Esophagus mucosa (tissue), 1 donor: ENCODE measurements around the gene SPON2. TPM values are rescaled to one million over a fixed set of nuclear protein-coding genes. Genes with fewer than 3 reads are reported as not detected.
A peak's percentile ranks its signal among the peaks of the same experiment; 100 is the strongest.

ENCODE experiments used
- ATAC-seq: fragments of 200-7000 bp; cut with Tn5 transposase; one replicate; pipeline ENCODE4 v1.9.1; 2020
- total RNA-seq: library from RNA; stranded (reverse); gene quantifications from one replicate; pipeline ENCODE4 v1.2.4, GENCODE V29; 2023
- donor health status: DM: yes; HTN: yes; CAD: no.

Gene SPON2
- 9.4 TPM for total RNA-seq

- ATAC-seq: peak; percentile 12
These were observed at the start of gene SPON2 for GRCh38 chr4:1172228-1172851. TSS of gene SPON2 (minus strand) at chr4:1172583.

DNA sequence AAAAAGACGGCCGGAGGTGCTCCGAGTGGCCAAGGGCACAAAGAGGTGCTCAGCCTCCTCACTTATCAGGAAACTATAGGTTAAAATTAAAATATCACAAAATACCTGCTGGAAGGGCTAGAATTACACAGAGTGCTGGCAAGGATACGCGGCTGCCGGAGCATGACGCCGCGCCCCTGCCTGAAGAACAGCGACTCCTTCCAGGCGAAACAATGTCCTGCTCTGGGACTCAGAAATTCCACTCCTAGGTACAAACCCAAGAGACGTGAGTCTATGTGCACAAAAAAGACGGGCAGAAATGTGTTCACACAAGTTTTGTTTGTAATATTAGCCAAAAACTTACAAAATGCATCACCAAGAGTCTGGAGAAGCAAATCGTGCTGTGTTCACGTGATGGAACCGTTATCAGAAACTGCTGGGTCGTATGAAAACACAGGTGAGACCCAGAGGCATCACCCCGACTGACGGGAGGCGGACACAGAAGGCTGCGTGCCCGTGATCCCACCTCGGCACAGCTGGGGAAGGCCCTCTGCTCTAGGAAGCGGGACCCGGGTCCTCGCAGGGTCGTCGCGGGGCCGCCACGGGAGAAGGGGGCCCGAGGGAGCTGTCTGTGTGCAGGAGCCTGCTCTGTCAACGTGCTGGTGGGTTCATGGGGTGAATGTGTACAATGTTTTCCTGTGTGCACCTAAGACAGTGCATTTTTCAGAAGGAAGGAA lies 48.9 kb upstream of the SPON2 start:
- ATAC-seq: no peak

DNA sequence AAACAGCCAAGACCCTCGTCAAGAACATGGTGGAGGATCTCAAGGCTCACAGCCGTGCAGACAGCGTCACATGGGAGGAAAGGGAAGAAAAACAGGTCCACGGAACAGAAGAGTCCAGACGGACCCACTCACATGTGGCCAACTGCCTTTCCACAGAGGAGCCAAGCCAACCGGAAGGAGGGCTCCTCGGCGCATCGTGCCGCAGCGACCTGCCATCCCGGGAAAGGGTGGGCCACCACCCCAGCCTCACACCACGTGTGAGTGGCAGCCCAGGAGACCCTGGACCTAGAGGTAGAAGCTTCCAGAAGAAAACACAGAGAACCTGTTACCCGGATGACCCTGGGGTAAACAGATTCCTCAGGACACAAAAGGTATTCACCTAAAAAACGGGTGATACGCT lies 48.2 kb upstream of the SPON2 start:
- ATAC-seq: no peak

DNA sequence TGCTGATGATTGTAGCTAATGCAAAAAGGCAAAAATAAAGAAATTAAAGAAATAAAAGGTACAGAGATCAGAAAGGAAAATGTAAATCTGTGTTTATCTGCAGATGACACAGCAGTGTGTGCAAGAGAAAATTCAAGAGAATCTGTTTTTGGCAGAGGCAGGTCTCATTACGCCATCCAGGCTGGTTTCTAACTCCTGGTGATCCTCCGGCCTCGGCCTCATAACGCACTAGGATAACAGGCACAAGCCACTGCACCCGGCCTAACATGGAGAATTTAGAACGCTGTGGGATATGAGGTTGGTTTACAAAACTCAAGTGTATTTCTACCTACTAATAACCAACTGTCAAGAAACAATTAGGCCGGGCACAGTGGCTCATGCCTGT lies 47.2 kb upstream of the SPON2 start:
- no peak for ATAC-seq

- ATAC-seq: peak; percentile 42
These were observed 46.5 kb upstream of the SPON2 start for GRCh38 chr4:1218634-1219565.

DNA sequence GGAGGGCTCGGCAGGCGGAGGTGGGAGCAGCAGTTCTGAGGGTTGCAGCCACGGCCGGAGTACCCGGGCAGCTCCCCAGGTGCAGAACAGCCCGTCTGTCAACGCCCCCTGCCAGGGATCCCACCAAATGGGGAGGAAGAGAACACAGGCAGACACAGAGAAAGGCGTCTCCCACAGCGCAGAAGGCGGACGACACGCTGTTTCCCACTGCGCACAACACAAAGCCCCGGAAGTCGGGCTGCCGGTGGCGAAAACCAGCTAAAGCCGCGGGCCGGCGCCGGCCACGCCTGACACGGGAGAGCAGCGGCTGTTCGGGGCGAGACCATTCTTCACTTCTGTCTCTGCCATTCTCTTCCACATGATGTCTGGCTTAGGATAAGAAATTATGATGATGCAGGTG lies 45.0 kb upstream of the SPON2 start:
- ATAC-seq: no peak

GRCh38 chr4:1216869-1217294 lies 44.5 kb upstream of the SPON2 start:
- no peak for ATAC-seq

GRCh38 chr4:1216076-1216614 lies 43.8 kb upstream of the SPON2 start:
- ATAC-seq: no peak

GRCh38 chr4:1215141-1216075 lies 43.0 kb upstream of the SPON2 start:
- ATAC-seq: peak; percentile 83

DNA sequence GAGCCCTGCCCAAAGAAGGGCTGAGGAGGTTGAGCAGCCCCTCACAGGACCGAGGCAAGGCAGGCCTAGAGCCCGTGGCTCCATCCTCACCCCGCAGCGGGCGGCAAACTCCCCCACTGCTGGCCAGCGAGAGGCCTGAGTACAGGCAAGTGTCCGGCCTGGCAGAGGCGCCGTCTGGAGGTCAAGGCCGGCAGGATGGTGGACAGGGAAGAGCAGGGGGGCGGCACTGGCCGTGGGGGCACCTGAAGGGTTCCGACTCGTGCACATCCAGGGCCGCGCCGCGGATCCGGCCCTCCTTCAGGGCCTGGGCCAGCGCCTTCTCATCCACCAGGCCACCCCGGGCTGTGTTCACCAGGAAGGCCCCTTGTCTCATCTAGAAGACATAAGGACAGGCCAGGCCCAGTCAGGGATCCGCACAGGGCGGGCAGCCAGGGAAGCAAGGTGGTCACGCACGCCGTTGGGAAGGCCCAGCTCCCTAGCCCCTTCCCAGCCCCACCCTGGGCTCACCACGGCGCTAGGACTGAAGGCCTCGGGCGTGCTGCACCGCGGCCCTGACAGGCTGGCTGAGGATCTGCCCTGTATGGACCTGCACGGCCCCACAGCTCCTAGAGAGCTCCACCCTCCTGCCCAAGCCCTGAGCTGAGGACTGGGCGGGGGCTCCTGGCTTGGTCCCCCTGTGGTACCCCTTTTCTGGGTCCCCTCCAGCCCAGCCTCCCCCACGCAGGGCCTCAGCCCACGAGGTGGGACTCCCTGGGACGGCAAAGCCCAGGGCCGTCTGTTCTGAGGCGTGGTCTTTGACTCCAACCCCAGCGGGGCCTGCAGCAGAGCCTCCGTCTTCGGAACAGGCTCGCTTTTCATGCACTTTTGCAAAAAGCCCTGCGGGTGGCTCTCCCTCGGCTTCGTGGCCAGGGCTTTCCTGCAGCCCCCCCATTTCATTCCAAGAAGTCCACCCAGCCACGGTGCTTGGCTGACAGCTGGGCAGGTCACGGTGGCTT lies 42.0 kb upstream of the SPON2 start:
- peak; percentile 48 for ATAC-seq

DNA sequence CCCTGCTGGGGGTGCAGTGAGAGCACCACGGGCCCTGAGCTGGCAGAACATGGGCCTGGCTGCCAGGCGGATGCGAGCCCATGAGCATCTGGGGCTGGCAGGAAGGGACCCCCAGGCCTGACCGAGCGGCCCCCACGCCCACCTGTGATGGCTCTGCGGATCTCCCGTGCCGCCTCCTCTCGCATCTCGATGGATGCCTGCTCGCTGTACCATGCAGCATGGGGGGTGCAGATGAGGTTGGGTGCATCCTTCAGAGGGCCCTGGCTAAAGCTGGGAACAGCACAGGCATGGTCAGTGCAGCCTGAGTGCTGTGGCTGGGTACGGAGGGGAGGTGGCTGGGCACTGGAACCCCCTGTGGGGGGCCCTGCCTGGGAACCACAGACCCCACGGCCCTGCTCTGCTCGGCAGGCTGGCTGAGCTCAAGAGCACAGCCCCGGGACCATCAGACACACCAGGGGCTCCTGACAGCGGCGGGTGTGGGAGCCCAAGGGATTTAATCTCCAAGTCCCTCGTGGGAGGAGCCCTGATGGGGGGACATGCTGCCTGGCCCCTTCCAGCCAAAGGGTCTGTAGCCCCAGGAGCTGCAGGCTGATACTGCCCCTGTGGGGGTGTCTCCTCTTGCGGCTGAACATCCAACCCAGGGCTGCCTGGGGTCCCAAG lies 41.1 kb upstream of the SPON2 start:
- ATAC-seq: no peak

GRCh38 chr4:1212546-1213335 lies 40.4 kb upstream of the SPON2 start:
- ATAC-seq: no peak

DNA sequence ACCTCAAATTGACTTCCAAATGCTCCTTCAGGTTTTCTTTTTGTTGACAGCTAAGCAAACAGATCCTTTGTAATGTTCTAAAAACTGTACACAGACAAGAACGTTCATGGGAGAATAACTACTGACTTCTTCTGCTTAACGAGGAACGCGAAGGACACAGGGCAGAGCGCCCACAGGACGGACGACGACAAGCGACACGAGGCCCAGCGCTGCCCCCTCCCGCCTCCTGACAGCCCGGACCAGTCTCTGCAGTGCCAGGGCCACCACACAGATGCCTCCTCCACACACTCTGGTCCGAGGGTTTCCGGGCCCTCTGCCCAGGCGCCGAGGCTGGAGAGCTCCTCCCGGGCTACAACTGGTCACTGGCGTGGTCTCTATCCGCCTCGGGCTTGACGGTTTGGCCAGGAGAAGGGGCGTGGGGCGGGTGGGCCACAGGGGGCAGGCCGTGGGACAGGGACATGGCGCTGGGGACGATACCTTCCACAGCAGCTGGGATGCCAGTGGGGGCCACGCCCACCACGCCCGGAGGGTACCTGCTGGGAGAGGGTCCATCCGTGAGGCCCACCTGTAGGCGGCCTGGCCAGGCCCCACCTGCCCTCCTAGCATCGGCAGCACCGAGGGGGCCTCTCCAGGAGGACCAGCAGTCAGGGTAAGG lies 39.6 kb upstream of the SPON2 start:
- ATAC-seq: no peak

GRCh38 chr4:1211371-1211770 lies 39.0 kb upstream of the SPON2 start:
- ATAC-seq: no peak

GRCh38 chr4:1210971-1211370 lies 38.6 kb upstream of the SPON2 start:
- no peak for ATAC-seq

DNA sequence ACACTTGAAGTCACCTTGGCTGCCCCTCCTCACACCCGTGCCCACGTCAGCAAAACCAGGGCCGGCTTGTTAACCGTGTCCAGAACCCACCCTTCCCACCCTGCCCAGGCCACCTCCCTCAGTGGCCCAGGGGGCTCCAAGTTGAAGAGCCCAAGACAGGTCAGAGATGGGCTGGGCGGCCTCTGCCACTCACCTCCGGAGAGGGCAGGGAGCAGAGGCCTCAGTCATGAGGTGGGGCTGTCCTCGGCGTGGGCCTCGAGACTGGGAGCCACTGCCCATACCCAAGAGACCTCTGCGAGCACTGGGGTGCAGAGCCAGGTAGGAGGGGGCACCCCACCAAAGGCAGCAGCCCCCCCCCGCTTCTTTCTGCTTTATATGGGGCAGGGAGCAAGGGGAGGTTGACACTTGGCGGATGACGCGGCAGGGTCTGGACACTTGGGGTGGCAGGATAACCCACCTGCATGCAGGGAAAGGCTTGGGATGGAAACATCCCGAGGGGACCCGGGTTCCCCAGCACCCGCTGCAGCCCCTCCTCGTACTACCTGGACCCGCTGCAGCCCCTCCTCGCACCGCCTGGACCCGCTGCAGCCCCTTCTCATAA lies 38.0 kb upstream of the SPON2 start:
- ATAC-seq: no peak

GRCh38 chr4:1209821-1210220 lies 37.4 kb upstream of the SPON2 start:
- no peak for ATAC-seq
